HCT116 (cell line): ENCODE results near the gene EP400.

Experiments used
- CEBPB ChIP-seq: IDR thresholded peaks from 2 replicates; pipeline ENCODE4 v1.6.1; 2012; ENCODE audit warnings: low read depth
- CTCF ChIP-seq, 3 experiments: fragments of 200-600 bp in 1 of 3; sonication (generic) in 1 of 3; IDR thresholded peaks in 2 of 3; conservative IDR thresholded peaks in 1 of 3; 2 replicates each; pipeline ENCODE4 v1.5.1; 2012 to 2017; ENCODE audit warnings: low read depth in 2 of 3, low read length in 2 of 3, antibody characterized with exemption in 1 of 3, borderline replicate concordance in 1 of 3, control low read depth in 1 of 3, mild to moderate bottlenecking in 1 of 3, mixed read lengths in 1 of 3, mixed run types in 1 of 3, moderate library complexity in 1 of 3; ENCODE audit not compliant: insufficient read depth in 1 of 3
- EZH2 ChIP-seq: fragments of 200-600 bp; sonication (generic); IDR thresholded peaks from 2 replicates; pipeline ENCODE4 v1.6.1; 2017; ENCODE audit warnings: antibody characterized with exemption, mixed run types
- MAX ChIP-seq: IDR thresholded peaks from 2 replicates; pipeline ENCODE4 v1.6.1; 2012
- POLR2AphosphoS5 ChIP-seq: IDR thresholded peaks from 2 replicates; pipeline ENCODE4 v1.6.1; 2011; ENCODE audit warnings: mild to moderate bottlenecking, low read depth, low read length, moderate library complexity
- RAD21 ChIP-seq: IDR thresholded peaks from 2 replicates; pipeline ENCODE4 v1.6.1; 2012; ENCODE audit warnings: low read depth, mild to moderate bottlenecking
- SRF ChIP-seq: IDR thresholded peaks from 2 replicates; pipeline ENCODE4 v1.6.1; 2012; ENCODE audit warnings: low read depth

GRCh38 chr12:131939007-131939406, 10.7 kb upstream of the EP400 start:
- no peak for TF ChIP-seq RAD21
- no peak for TF ChIP-seq POLR2AphosphoS5
- TF ChIP-seq CEBPB = no peak
- TF ChIP-seq EZH2 = no peak
- no peak for TF ChIP-seq CTCF (IDR thresholded peaks at IDR 0.05 in 2 of 3, conservative IDR thresholded peaks at IDR 0.05 in 1 of 3; ENCODE audit: borderline replicate concordance in 1 of 3, insufficient read depth in 1 of 3, low read depth in 2 of 3, low read length in 2 of 3)
- TF ChIP-seq SRF = no peak
- no peak for TF ChIP-seq MAX
